Loucy (cell line): Measurements from ENCODE around the gene PARP14.
A peak's percentile ranks its signal among the peaks of the same experiment; 100 is the strongest.

ENCODE experiments used
- H2AFZ ChIP-seq: fragments of 200-600 bp; sonication (generic); 2 replicates; pipeline ENCODE4 v1.6.0; 2016; ENCODE audit warnings: antibody characterized with exemption, mild to moderate bottlenecking, low read length, moderate library complexity
- H3F3A ChIP-seq: fragments of 200-600 bp; 2 replicates; pipeline ENCODE4 v1.6.0; 2016; ENCODE audit warnings: antibody characterized with exemption, low read depth, mild to moderate bottlenecking
- H3K27me3 ChIP-seq: fragments of 200-600 bp; sonication (generic); 2 replicates; pipeline ENCODE4 v1.6.1; 2014; ENCODE audit warnings: low read length, mild to moderate bottlenecking; ENCODE audit not compliant: insufficient read depth, poor library complexity, severe bottlenecking
- H3K36me3 ChIP-seq: fragments of 200-600 bp; sonication (generic); 2 replicates; pipeline ENCODE4 v1.6.1; 2016; ENCODE audit warnings: low read length; ENCODE audit not compliant: insufficient read depth
- H3K4me1 ChIP-seq: fragments of 200-600 bp; sonication (generic); 2 replicates; pipeline ENCODE4 v1.5.1; 2014; ENCODE audit warnings: low read length, mild to moderate bottlenecking; ENCODE audit not compliant: insufficient read depth, poor library complexity, severe bottlenecking
- H3K4me2 ChIP-seq: fragments of 200-600 bp; sonication (generic); 2 replicates; pipeline ENCODE4 v1.6.0; 2014; ENCODE audit warnings: antibody characterized with exemption, low read length, low read depth, mild to moderate bottlenecking; ENCODE audit not compliant: poor library complexity, severe bottlenecking
- H3K4me3 ChIP-seq: fragments of 200-600 bp; sonication (generic); 2 replicates; pipeline ENCODE4 v1.5.1; 2014; ENCODE audit warnings: low read length, mild to moderate bottlenecking, mixed read lengths; ENCODE audit not compliant: poor library complexity, severe bottlenecking
- H3K79me2 ChIP-seq: fragments of 200-600 bp; sonication (generic); 2 replicates; pipeline ENCODE4 v1.6.1; 2014; ENCODE audit warnings: low read length; ENCODE audit not compliant: insufficient read depth
- H3K9ac ChIP-seq: fragments of 200-600 bp; sonication (generic); 2 replicates; pipeline ENCODE4 v1.6.0; 2014; ENCODE audit warnings: mild to moderate bottlenecking, low read depth, low read length, moderate library complexity; ENCODE audit not compliant: poor library complexity, severe bottlenecking
- H3K9me2 ChIP-seq: fragments of 200-600 bp; sonication (generic); replicated peaks from 2 replicates; pipeline ENCODE4 v1.6.1; 2016; ENCODE audit warnings: low read depth, low read length, mixed read lengths
- H3K9me3 ChIP-seq: fragments of 200-600 bp; sonication (generic); 2 replicates; pipeline ENCODE4 v1.6.1; 2014; ENCODE audit warnings: mild to moderate bottlenecking, antibody characterized with exemption, low read length, low read depth; ENCODE audit not compliant: insufficient read depth
- H4K20me1 ChIP-seq: fragments of 200-600 bp; sonication (generic); 2 replicates; pipeline ENCODE4 v1.6.0; 2014; ENCODE audit warnings: antibody characterized with exemption, low read length, mild to moderate bottlenecking; ENCODE audit not compliant: insufficient read depth, poor library complexity, severe bottlenecking
- CTCF ChIP-seq: fragments of 200-600 bp; sonication (generic); conservative IDR thresholded peaks from 2 replicates; pipeline ENCODE4 v1.5.1; 2014; ENCODE audit warnings: mild to moderate bottlenecking, antibody characterized with exemption, low read length
- EZH2phosphoT487 ChIP-seq: fragments of 200-600 bp; IDR thresholded peaks from 2 replicates; pipeline ENCODE4 v1.6.1; 2018; ENCODE audit warnings: antibody characterized with exemption, mild to moderate bottlenecking, moderate library complexity, borderline replicate concordance

PARP14 gene

GRCh38 chr3:122665226-122665786 is 15.3 kb upstream of the PARP14 start:
- Histone ChIP-seq H3K9me3 (no peaks in the 10 kb centered on the region), H3F3A (no peaks in the 10 kb centered on the region), H3K27me3 (no peaks in the 10 kb centered on the region), H3K4me2 (no peak overlapping the region), H3K9me2 (no peaks in the 10 kb centered on the region), H2AFZ (no peak overlapping the region), H3K36me3 (no peaks in the 10 kb centered on the region), H3K4me1 (no peaks in the 10 kb centered on the region), H3K79me2 (no peaks in the 10 kb centered on the region), H4K20me1 (no peaks in the 10 kb centered on the region), H3K9ac (no peak overlapping the region), H3K4me3 (no peak overlapping the region)
- TF ChIP-seq CTCF (no peak), EZH2phosphoT487 (no peak)

GRCh38 chr3:122665881-122666280 is 14.8 kb upstream of the PARP14 start:
- no peaks in the 10 kb centered on the region for H3F3A ChIP-seq
- H3K79me2 ChIP-seq = no peaks in the 10 kb centered on the region
- no peaks in the 10 kb centered on the region for H3K36me3 ChIP-seq
- H3K9ac ChIP-seq = no peak overlapping the region
- H2AFZ ChIP-seq = no peak overlapping the region
- no peaks in the 10 kb centered on the region for H3K9me2 ChIP-seq
- H3K4me1 ChIP-seq = no peaks in the 10 kb centered on the region
- no peaks in the 10 kb centered on the region for H3K9me3 ChIP-seq
- no peak overlapping the region for H3K4me3 ChIP-seq
- no peak overlapping the region for H3K4me2 ChIP-seq
- no peaks in the 10 kb centered on the region for H3K27me3 ChIP-seq
- TF ChIP-seq CTCF = no peak
- no peak for TF ChIP-seq EZH2phosphoT487
- no peaks in the 10 kb centered on the region for H4K20me1 ChIP-seq

DNA sequence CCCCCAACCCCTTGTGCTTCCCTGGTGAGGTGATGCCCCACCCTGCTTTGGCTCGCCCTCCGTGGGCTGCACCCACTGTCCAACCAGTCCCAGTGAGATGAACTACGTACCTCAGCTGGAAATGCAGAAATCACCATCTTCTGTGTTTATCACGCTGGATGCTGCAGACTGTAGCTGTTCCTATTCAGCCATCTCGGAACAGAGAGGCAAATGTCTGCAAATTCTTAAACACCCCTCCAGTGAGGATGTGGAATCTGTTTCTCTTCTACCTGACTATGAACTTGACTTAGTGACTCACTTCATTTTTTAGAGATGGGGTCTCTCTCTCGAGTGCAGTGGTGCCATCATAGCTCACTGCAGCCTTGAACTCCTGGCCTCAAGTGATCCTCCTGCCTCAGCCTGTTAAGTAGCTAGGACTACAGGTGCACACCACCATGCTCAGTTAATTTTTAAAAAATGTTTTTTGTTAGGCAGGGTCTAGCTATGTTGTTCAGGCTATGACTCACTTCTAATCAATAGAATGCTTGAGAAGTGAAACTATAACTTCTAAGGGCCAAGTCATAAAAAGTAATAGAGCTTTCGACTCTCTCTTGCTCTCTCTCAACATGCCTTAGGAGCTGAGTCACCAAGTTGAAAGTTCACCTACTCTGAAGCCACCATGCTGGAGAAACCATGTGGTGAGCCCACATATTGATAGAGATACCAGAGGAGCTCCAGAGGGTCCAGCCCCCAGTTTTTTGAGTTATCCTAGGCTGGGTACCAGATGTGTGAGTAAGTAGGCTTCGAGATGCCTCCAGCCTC is 11.5 kb upstream of the PARP14 start:
- Histone ChIP-seq H3K4me2 (no peak overlapping the region), H3F3A (no peaks in the 10 kb centered on the region), H3K79me2 (no peaks in the 10 kb centered on the region), H3K27me3 (no peaks in the 10 kb centered on the region), H3K9me2 (no peaks in the 10 kb centered on the region), H3K9ac (no peak overlapping the region), H4K20me1 (no peaks in the 10 kb centered on the region), H3K4me3 (no peak overlapping the region), H3K9me3 (no peaks in the 10 kb centered on the region), H3K4me1 (no peaks in the 10 kb centered on the region), H2AFZ (0 out of 2 replicates have a peak overlapping the region, but pooled peaks have one; percentile 15), H3K36me3 (no peaks in the 10 kb centered on the region)
- no peak for TF ChIP-seq CTCF
- TF ChIP-seq EZH2phosphoT487 = no peak
